ENCODE results near the gene LRFN4.

LRFN4 gene

GRCh38 chr11:66851698-66852465, 5.0 kb upstream of the LRFN4 start:
- no peaks in the 10 kb centered on the region for H3K9me3 ChIP-seq (ENCODE audit: control insufficient read depth, low read length)
- no peak overlapping the region for H3K27ac ChIP-seq (ENCODE audit: low read depth, low read length, severe bottlenecking)
- H3K36me3 ChIP-seq (ENCODE audit: control insufficient read depth, insufficient read depth, low read length): peaks cover 8% of the 10 kb centered on the region
- WGBS, 2 experiments (ENCODE audit: insufficient coverage in 2 of 2): 90% methylated on average over 23 to 24 of the region's 26 CpGs
- H3K4me1 ChIP-seq (ENCODE audit: control insufficient read depth, insufficient read depth, low read length, poor library complexity, severe bottlenecking): no peaks in the 10 kb centered on the region
- no peak overlapping the region for H3K4me3 ChIP-seq (ENCODE audit: extremely low read depth, insufficient read depth, low read length, poor library complexity, severe bottlenecking)

DNA sequence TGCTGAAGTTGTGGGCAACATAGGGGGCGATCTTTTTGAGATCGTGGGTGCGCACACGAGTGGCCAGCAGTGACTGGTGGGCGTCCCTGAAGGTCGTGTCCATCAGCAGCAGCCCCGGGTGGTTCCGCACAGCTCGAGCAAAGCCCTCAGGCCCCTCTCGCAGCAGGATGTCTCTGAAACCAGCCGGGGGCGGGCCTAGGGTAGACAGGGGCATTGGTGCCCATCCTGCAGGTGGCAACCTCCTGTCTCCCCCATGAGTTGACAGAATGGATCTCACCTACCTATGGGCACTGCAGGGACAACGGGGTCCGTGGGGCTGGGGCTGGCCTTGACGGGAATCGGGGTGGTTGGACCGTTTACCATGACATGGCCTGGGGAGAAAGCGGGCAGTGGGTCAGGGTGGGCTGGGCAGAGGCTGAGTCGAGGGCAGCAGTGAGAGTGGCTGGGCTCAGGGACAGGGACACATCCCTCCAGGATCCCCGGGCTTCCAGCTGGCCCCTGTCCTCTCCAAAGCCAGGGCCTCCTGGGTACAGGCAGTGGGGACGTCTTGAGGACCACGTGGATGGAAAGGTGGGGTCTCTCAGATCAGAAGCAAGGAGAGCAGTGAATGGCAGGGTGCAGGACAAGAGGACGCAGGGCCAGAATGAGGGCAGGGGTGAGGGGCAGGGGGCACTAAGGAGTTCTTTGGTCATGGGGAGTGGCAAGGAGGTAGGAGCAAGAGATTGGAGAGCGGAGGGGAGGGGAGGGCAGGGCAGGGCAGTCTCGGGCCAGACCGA, 4.2 kb upstream of the LRFN4 start:
- no peak overlapping the region for H3K4me3 ChIP-seq (ENCODE audit: extremely low read depth, insufficient read depth, low read length, poor library complexity, severe bottlenecking)
- H3K4me1 ChIP-seq (ENCODE audit: control insufficient read depth, insufficient read depth, low read length, poor library complexity, severe bottlenecking): peaks cover 4% of the 10 kb centered on the region
- no peaks in the 10 kb centered on the region for H3K9me3 ChIP-seq (ENCODE audit: control insufficient read depth, low read length)
- H3K36me3 ChIP-seq (ENCODE audit: control insufficient read depth, insufficient read depth, low read length): peaks cover 8% of the 10 kb centered on the region
- no peak overlapping the region for H3K27ac ChIP-seq (ENCODE audit: low read depth, low read length, severe bottlenecking)
- 91% methylated on average over 24 to 25 of the region's 26 CpGs for WGBS, 2 experiments (ENCODE audit: insufficient coverage in 2 of 2)

DNA sequence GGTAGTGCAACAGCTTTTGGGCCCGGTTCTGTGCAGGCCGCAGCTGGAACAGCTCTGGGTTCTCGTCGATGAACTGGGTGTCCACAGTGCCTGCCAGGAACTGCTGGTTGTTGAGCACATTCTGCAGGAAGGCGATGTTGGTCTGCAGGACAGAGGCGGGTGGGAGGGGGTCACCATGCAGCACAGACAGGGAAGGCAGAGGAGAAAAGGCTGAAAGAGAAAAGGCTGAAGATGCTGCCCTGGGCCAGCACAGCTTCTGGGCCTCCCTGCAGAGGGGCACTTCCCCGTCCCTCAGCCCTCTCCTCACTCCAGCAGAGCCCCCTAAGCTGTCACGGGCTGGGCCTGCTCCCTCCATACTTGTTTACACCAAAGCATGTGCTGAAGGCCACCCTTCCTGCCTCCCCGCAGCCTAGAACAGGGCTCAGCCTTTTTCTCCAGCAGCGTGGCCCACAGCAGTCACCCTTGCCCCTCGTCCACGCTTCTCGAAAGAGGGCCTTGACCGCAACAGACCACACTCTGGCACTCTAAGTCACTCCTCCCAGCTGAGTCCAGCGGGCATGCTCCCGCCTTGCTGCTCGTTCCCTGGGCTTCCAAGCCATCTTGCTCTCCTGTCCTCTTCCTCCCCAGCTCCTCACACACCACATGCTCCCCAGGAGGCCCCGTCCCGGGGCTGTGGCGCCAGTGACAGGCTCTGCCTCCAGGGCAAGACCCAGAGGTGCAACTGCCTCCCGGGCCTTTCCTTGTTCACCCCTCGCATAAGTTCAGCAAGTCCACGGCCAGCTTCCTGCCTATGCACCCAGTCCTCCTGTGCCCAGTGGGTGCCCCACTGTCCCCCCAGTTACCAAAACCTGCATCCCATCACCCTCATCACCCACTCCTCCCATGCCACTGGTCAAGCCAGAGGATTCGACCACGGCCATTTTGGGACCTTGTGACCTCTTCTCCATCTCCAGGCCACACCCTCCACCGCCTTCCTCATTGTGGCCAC, 3.3 kb upstream of the LRFN4 start:
- H3K4me3 ChIP-seq (ENCODE audit: extremely low read depth, insufficient read depth, low read length, poor library complexity, severe bottlenecking): no peak overlapping the region
- no peaks in the 10 kb centered on the region for H3K9me3 ChIP-seq (ENCODE audit: control insufficient read depth, low read length)
- no peak overlapping the region for H3K27ac ChIP-seq (ENCODE audit: low read depth, low read length, severe bottlenecking)
- WGBS, 2 experiments (ENCODE audit: insufficient coverage in 2 of 2): 91 to 92% methylated on average over 24 to 26 of the region's 26 CpGs
- peaks cover 9% of the 10 kb centered on the region for H3K36me3 ChIP-seq (ENCODE audit: control insufficient read depth, insufficient read depth, low read length)
- peaks cover 4% of the 10 kb centered on the region for H3K4me1 ChIP-seq (ENCODE audit: control insufficient read depth, insufficient read depth, low read length, poor library complexity, severe bottlenecking)

DNA sequence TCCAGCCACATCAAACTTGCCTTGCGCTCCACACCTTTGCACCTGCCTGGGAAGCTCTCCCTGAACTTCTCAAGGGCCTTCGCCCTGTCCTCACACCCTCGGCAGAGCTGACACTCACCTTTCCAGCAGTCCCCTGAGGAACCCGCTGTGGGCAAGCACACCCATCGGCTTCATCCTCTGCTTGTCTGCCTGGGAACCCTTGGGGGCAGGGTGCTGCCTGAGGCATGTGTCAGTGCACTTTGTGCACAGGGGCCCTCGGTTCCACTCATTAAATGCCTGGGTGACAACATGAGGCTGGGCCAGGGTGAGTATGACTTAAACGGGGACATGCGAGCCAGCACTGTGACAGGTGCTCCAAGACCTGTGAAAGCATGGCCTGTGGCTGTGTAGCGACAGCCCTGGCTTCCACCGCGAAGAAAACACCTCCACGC, 2.6 kb upstream of the LRFN4 start:
- Histone ChIP-seq H3K4me1 (ENCODE audit: control insufficient read depth, insufficient read depth, low read length, poor library complexity, severe bottlenecking) (peaks cover 4% of the 10 kb centered on the region), H3K27ac (ENCODE audit: low read depth, low read length, severe bottlenecking) (no peak overlapping the region), H3K4me3 (ENCODE audit: extremely low read depth, insufficient read depth, low read length, poor library complexity, severe bottlenecking) (no peak overlapping the region), H3K9me3 (ENCODE audit: control insufficient read depth, low read length) (no peaks in the 10 kb centered on the region), H3K36me3 (ENCODE audit: control insufficient read depth, insufficient read depth, low read length) (peaks cover 11% of the 10 kb centered on the region)
- 96 to 98% methylated on average over 11 to 12 of the region's 12 CpGs for WGBS, 2 experiments (ENCODE audit: insufficient coverage in 2 of 2)

DNA sequence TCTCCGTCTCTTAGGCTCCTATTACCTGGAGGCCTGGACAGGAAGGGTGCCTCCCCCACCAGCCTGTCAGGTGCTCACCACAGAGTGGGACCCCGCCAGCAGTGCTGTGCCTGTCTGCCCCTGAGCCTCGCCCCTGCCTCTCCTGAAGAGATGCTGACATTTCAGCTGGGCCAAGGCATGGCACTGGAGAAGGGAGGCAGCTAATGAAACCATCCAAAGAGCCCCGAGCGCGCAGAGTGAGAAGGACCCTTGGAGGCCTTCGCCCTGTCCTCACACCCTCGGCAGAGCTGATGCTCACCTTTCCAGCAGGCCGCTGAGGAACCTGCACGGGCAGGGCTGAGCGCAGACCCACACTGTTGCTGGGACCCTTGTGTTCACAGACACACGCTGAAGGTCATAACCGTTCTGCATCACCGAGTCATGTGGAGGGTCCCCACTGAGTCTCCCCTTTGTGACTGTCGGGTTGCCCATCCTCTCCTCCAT, 2.1 kb upstream of the LRFN4 start:
- Histone ChIP-seq H3K27ac (ENCODE audit: low read depth, low read length, severe bottlenecking) (no peak overlapping the region), H3K4me3 (ENCODE audit: extremely low read depth, insufficient read depth, low read length, poor library complexity, severe bottlenecking) (no peak overlapping the region), H3K36me3 (ENCODE audit: control insufficient read depth, insufficient read depth, low read length) (peaks cover 12% of the 10 kb centered on the region), H3K9me3 (ENCODE audit: control insufficient read depth, low read length) (no peaks in the 10 kb centered on the region), H3K4me1 (ENCODE audit: control insufficient read depth, insufficient read depth, low read length, poor library complexity, severe bottlenecking) (peaks cover 4% of the 10 kb centered on the region)
- 95 to 96% methylated on average over 13 to 15 of the region's 15 CpGs for WGBS, 2 experiments (ENCODE audit: insufficient coverage in 2 of 2)

DNA sequence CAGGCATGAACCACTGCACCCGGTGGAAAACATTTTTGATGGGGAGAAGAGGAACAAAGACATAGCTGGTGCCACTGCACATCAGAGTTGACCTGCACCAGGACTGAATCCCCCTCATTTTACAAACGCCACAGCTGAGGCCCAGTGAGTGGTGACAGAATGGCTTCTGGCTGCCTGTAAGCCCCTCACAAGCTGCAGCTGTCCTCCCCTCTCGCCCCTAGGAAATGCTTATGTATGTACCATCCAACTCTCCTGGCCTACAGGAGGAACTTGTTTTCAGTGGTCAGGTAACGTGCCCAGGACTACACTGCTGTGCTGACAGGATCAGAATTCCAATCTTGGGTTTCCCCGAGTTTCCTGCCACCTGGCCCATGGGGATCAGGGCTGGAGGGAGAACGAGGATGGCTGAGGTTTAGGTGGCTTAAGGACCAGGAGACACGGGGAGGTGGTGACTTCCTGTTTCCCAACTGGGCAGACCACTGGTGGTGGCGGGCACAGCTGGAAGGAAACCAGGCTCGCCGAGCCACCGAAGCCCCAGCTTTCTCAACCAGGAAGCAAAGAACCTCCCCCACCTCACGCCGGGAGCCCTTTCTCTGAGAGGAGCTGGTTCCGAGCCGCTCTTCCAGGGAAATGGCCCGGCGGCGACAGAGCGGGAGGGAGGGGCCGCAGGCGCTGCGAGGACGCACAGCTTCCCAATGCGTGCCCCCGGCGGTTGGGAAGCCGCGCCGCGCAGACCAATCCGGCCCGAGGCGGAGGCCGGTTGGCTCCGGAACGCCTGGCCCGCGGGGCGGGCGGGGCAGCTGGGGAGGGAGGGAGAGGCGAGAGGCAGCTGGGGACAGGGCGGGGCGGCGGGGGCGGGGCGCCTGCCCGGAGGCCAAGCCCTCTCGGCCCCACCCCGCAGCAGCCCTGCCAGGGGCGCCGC, 1.0 kb upstream of the LRFN4 start:
- WGBS, 2 experiments (ENCODE audit: insufficient coverage in 2 of 2): 14 to 22% methylated on average over 10 to 14 of the region's 51 CpGs
- Histone ChIP-seq H3K4me1 (ENCODE audit: control insufficient read depth, insufficient read depth, low read length, poor library complexity, severe bottlenecking) (peaks cover 4% of the 10 kb centered on the region), H3K36me3 (ENCODE audit: control insufficient read depth, insufficient read depth, low read length) (peaks cover 14% of the 10 kb centered on the region), H3K4me3 (ENCODE audit: extremely low read depth, insufficient read depth, low read length, poor library complexity, severe bottlenecking) (peak overlapping the region; percentile 66), H3K27ac (ENCODE audit: low read depth, low read length, severe bottlenecking) (peak overlapping the region; percentile 68), H3K9me3 (ENCODE audit: control insufficient read depth, low read length) (no peaks in the 10 kb centered on the region)

DNA sequence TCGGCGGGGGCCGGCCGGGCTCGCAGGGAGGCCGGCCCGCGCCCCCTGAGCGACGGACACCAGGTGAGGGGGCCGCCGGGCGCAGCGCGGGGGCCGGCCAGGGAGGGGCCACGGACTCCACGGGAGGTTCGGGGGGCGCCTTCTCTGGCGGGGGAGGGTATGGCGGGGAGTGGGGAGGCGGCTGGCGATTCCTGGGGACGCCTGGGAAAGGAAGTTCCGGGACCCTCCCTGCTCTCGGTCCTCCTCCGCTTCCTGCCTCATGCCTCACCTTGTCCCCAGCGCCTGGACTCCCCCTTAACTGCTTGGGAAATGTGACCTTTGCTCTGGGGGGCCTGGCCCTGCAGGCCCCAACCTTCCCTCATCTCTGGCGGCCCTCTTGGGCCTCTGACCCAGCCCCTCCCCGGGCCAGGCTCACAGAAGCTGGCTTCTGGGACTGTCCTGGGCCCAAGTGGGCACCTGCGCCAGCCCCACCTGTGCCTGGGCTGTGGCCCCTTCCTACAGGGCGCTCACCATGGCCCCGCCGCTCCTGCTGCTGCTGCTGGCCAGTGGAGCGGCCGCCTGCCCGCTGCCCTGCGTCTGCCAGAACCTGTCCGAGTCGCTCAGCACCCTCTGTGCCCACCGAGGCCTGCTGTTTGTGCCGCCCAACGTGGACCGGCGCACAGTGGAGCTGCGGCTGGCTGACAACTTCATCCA, 516 bp downstream of the LRFN4 start:
- H3K4me3 ChIP-seq (ENCODE audit: extremely low read depth, insufficient read depth, low read length, poor library complexity, severe bottlenecking): peak overlapping the region; percentile 66
- 40 to 63% methylated on average over 21 to 38 of the region's 47 CpGs for WGBS, 2 experiments (ENCODE audit: insufficient coverage in 2 of 2)
- no peaks in the 10 kb centered on the region for H3K9me3 ChIP-seq (ENCODE audit: control insufficient read depth, low read length)
- H3K4me1 ChIP-seq (ENCODE audit: control insufficient read depth, insufficient read depth, low read length, poor library complexity, severe bottlenecking): peaks cover 4% of the 10 kb centered on the region
- peaks cover 14% of the 10 kb centered on the region for H3K36me3 ChIP-seq (ENCODE audit: control insufficient read depth, insufficient read depth, low read length)
- no peak overlapping the region for H3K27ac ChIP-seq (ENCODE audit: low read depth, low read length, severe bottlenecking)

- Histone ChIP-seq H3K9me3 (ENCODE audit: control insufficient read depth, low read length) (no peaks in the 10 kb centered on the region), H3K27ac (ENCODE audit: low read depth, low read length, severe bottlenecking) (no peak overlapping the region), H3K36me3 (ENCODE audit: control insufficient read depth, insufficient read depth, low read length) (peaks cover 14% of the 10 kb centered on the region), H3K4me1 (ENCODE audit: control insufficient read depth, insufficient read depth, low read length, poor library complexity, severe bottlenecking) (peaks cover 4% of the 10 kb centered on the region), H3K4me3 (ENCODE audit: extremely low read depth, insufficient read depth, low read length, poor library complexity, severe bottlenecking) (peak overlapping the region; percentile 66)
- WGBS, 2 experiments (ENCODE audit: insufficient coverage in 2 of 2): 92 to 94% methylated on average over 14 to 19 of the region's 19 CpGs
Measured at GRCh38 chr11:66857927-66858185, 992 bp downstream of the LRFN4 start.

- Histone ChIP-seq H3K9me3 (ENCODE audit: control insufficient read depth, low read length) (no peaks in the 10 kb centered on the region), H3K4me3 (ENCODE audit: extremely low read depth, insufficient read depth, low read length, poor library complexity, severe bottlenecking) (no peak overlapping the region), H3K36me3 (ENCODE audit: control insufficient read depth, insufficient read depth, low read length) (peaks cover 14% of the 10 kb centered on the region), H3K4me1 (ENCODE audit: control insufficient read depth, insufficient read depth, low read length, poor library complexity, severe bottlenecking) (peaks cover 4% of the 10 kb centered on the region), H3K27ac (ENCODE audit: low read depth, low read length, severe bottlenecking) (no peak overlapping the region)
- 95 to 96% methylated on average over 54 to 59 of the region's 62 CpGs for WGBS, 2 experiments (ENCODE audit: insufficient coverage in 2 of 2)
Measured at GRCh38 chr11:66858186-66858938, 1.5 kb downstream of the LRFN4 start.
